Trophoblast cell (in vitro differentiated cells and primary cell): ENCODE data around the gene SLC29A3.

Source experiments
- DNase-seq, 2 donors: peaks; one replicate each; pipeline ENCODE4 v3.0.0-alpha.2; 2016
- H2AFZ ChIP-seq: 2 replicates; pipeline ENCODE4 v1.6.1; 2013; ENCODE audit warnings: low read length, moderate library complexity, mild to moderate bottlenecking; ENCODE audit not compliant: insufficient read depth, poor library complexity
- H2AK5ac ChIP-seq: 2 replicates; pipeline ENCODE4 v1.6.1; 2013; ENCODE audit warnings: mild to moderate bottlenecking, low read length
- H2BK120ac ChIP-seq: 2 replicates; pipeline ENCODE4 v1.6.1; 2013; ENCODE audit warnings: low read length, mild to moderate bottlenecking, moderate library complexity; ENCODE audit not compliant: insufficient read depth, poor library complexity
- H2BK12ac ChIP-seq: 2 replicates; pipeline ENCODE4 v1.6.1; 2013; ENCODE audit warnings: mild to moderate bottlenecking, low read length, moderate library complexity
- H2BK5ac ChIP-seq: 2 replicates; pipeline ENCODE4 v1.6.1; 2013; ENCODE audit warnings: low read length, low read depth, moderate library complexity, mild to moderate bottlenecking; ENCODE audit not compliant: poor library complexity
- H3K14ac ChIP-seq: 2 replicates; pipeline ENCODE4 v1.6.1; 2013; ENCODE audit warnings: mild to moderate bottlenecking, low read length
- H3K18ac ChIP-seq: 2 replicates; pipeline ENCODE4 v1.6.1; 2013; ENCODE audit warnings: mild to moderate bottlenecking, low read length
- H3K23ac ChIP-seq: 2 replicates; pipeline ENCODE4 v1.6.1; 2013; ENCODE audit warnings: low read length
- H3K27ac ChIP-seq: 2 replicates; pipeline ENCODE4 v1.5.1; 2013; ENCODE audit warnings: low read depth, mild to moderate bottlenecking, inconsistent platforms, low read length, moderate library complexity
- H3K27me3 ChIP-seq: 2 replicates; pipeline ENCODE4 v1.6.1; 2013; ENCODE audit warnings: inconsistent platforms, mild to moderate bottlenecking, low read length, moderate library complexity; ENCODE audit not compliant: insufficient read depth
- H3K36me3 ChIP-seq, 2 experiments: 1 replicate in 1 of 2; 2 replicates in 1 of 2; pipeline ENCODE4 v1.6.1; 2013; ENCODE audit warnings: low read length in 2 of 2, mild to moderate bottlenecking in 2 of 2, moderate library complexity in 1 of 2; ENCODE audit not compliant: insufficient read depth in 2 of 2, control insufficient read depth in 1 of 2
- H3K4ac ChIP-seq: 2 replicates; pipeline ENCODE4 v1.6.1; 2013; ENCODE audit warnings: low read depth, mild to moderate bottlenecking, low read length, moderate library complexity
- H3K4me1 ChIP-seq, 2 experiments: 1 replicate in 1 of 2; 2 replicates in 1 of 2; pipeline ENCODE4 v1.6.1; 2013; ENCODE audit warnings: low read length in 2 of 2, mild to moderate bottlenecking in 2 of 2, moderate library complexity in 1 of 2; ENCODE audit not compliant: insufficient read depth in 2 of 2, control insufficient read depth in 1 of 2
- H3K4me2 ChIP-seq: 2 replicates; pipeline ENCODE4 v1.6.1; 2013; ENCODE audit warnings: inconsistent platforms, mild to moderate bottlenecking, low read length, moderate library complexity
- H3K4me3 ChIP-seq: 2 replicates; pipeline ENCODE4 v1.5.1; 2013; ENCODE audit warnings: mild to moderate bottlenecking, low read depth, low read length, inconsistent platforms
- H3K79me1 ChIP-seq: one replicate; pipeline ENCODE4 v1.6.1; 2013; ENCODE audit warnings: low read length
- H3K79me2 ChIP-seq: 2 replicates; pipeline ENCODE4 v1.6.1; 2013; ENCODE audit warnings: low read length, mild to moderate bottlenecking; ENCODE audit not compliant: control insufficient read depth, insufficient read depth, poor library complexity
- H3K9ac ChIP-seq: 2 replicates; pipeline ENCODE4 v1.6.1; 2013; ENCODE audit warnings: mild to moderate bottlenecking, low read length
- H3K9me3 ChIP-seq: 2 replicates; pipeline ENCODE4 v1.6.1; 2013; ENCODE audit warnings: low read depth, mild to moderate bottlenecking, control low read depth, inconsistent platforms, low read length; ENCODE audit not compliant: insufficient read depth
- H4K12ac ChIP-seq: 2 replicates; pipeline ENCODE4 v1.6.1; 2013; ENCODE audit warnings: low read depth, mild to moderate bottlenecking, low read length, moderate library complexity
- H4K8ac ChIP-seq: 2 replicates; pipeline ENCODE4 v1.6.1; 2013; ENCODE audit warnings: low read depth, mild to moderate bottlenecking, low read length, moderate library complexity
- H4K91ac ChIP-seq: one replicate; pipeline ENCODE4 v1.6.1; 2013; ENCODE audit warnings: low read depth, mild to moderate bottlenecking, low read length, moderate library complexity
- WGBS: extraction: QIAGEN DNeasy Blood & Tissue Kit; methylation state at CpG from one replicate; pipeline ENCODE4 v1.1.7; 2013; ENCODE audit warnings: missing lambda C conversion rate; ENCODE audit not compliant: insufficient read length, insufficient coverage; ENCODE audit errors: extremely low coverage; 5-methylcytosine and 5-hydroxymethylcytosine counted together

The SLC29A3 gene

DNA sequence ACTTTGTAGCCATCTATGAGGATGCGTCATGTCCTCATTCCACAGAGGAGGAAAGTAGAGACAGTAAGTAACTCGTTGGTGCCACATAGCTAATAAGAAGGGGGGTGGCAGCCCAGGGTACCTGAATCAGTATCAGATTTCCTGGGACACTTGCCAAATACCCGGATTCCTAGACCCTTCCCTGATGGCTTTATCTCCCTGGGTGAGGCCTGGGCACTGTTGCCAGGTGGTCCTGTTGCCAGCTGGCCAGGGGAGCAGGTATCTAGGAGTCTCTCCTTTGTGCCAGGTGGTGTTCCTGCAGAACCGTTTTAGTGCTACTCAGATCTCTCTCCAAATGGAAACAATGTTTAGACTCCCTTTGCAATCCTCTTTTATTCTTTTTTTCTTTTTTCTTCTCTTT is 12.7 kb downstream of the SLC29A3 start:
- Histone ChIP-seq H4K8ac (no peak overlapping the region), H3K79me1 (no peaks in the 10 kb centered on the region), H3K4ac (no peak overlapping the region), H2BK120ac (no peak overlapping the region), H4K12ac (no peak overlapping the region), H3K14ac (no peak overlapping the region), H2AFZ (no peak overlapping the region), H2AK5ac (no peak overlapping the region), H3K18ac (no peak overlapping the region), H3K4me1 (peaks cover 5 to 10% of the 10 kb centered on the region in 2 experiments), H3K4me2 (no peak overlapping the region), H3K23ac (no peak overlapping the region), H3K79me2 (no peaks in the 10 kb centered on the region), H2BK12ac (no peak overlapping the region), H3K4me3 (no peak overlapping the region), H3K9me3 (no peaks in the 10 kb centered on the region), H2BK5ac (no peak overlapping the region), H4K91ac (no peak overlapping the region), H3K27me3 (no peaks in the 10 kb centered on the region), H3K9ac (no peak overlapping the region), H3K27ac (no peak overlapping the region), H3K36me3 (no peaks in the 10 kb centered on the region)
- WGBS, result no CpG with 5 or more reads among the region's 4 CpGs
- peak in 1 of 2 donors; percentile 53 for DNase-seq

DNA sequence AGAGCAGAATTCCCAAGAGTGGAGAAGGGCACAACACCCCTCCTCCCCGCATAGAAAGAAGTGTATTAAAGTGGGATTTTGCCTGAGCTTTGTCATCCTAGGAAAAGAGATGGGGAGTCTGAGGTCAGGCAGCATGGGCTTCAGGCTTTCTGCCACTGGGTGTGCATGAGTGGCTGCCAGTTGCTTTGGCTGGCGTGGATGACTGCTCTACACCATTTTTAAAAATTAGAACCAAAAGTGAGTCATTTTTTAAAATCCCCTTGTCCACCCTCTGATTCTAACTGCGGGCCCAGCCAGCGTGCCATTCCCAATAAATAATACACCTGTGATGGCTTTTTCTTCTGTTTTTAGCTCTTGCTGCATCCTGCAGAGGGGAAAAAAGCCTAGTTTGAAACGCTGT is 13.4 kb downstream of the SLC29A3 start:
- H4K8ac ChIP-seq, result no peak overlapping the region
- no peak overlapping the region for H3K14ac ChIP-seq
- no CpG with 5 or more reads among the region's 5 CpGs for WGBS
- H3K9ac ChIP-seq, result no peak overlapping the region
- no peaks in the 10 kb centered on the region for H3K27me3 ChIP-seq
- H3K79me2 ChIP-seq, result no peaks in the 10 kb centered on the region
- no peak overlapping the region for H3K4ac ChIP-seq
- no peak overlapping the region for H3K27ac ChIP-seq
- no peak overlapping the region for H4K12ac ChIP-seq
- H3K4me3 ChIP-seq, result no peak overlapping the region
- H2AK5ac ChIP-seq, result no peak overlapping the region
- no peak for DNase-seq
- H3K36me3 ChIP-seq, result no peaks in the 10 kb centered on the region
- H3K18ac ChIP-seq, result no peak overlapping the region
- no peak overlapping the region for H4K91ac ChIP-seq
- no peak overlapping the region for H3K4me2 ChIP-seq
- no peak overlapping the region for H2BK5ac ChIP-seq
- no peak overlapping the region for H2BK12ac ChIP-seq
- H3K79me1 ChIP-seq, result no peaks in the 10 kb centered on the region
- no peak overlapping the region for H3K23ac ChIP-seq
- no peak overlapping the region for H2AFZ ChIP-seq
- H3K9me3 ChIP-seq, result no peaks in the 10 kb centered on the region
- H3K4me1 ChIP-seq, result peaks cover 5 to 10% of the 10 kb centered on the region in 2 experiments
- no peak overlapping the region for H2BK120ac ChIP-seq

DNA sequence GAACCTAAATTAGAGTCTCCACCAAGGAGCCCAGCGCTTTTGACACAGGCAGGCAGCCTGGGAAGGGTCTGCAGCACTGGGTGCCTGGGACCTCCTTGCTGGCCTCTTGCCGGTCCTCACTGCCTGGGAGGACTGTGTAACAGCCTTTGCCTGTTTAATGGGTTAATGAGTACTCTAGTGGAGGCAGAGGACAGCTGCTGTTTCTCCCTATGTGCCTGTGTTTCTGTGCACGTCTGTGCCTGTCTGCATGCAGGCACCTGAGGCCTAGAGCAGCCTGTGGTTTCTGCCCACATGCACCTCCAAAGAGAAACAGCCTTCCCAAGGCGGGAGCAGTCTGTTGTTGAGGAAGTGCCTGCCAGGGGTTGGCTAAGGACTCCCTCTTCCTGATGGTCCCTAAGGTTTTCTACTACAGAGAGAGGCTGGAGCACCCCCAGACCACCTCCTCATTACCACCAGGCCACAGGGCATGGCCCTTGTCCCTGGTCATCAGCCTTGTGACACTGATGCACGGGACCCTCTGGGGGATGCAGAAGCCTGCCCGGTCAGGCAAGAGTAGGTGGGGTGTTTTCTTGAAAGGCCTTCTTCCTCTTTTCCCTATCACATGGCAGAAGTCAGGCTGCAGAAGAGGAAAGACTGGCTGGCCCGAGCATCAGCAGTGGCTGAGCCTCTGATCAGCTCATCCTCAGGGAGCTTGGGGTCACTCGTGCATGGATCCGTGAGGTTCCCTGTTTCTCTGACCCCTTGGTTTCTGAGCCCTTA is 14.2 kb downstream of the SLC29A3 start:
- WGBS, result no CpG with 5 or more reads among the region's 9 CpGs
- H3K4me3 ChIP-seq, result no peak overlapping the region
- no peak overlapping the region for H3K14ac ChIP-seq
- DNase-seq, result peak in 1 of 2 donors; percentile 25
- H4K8ac ChIP-seq, result no peak overlapping the region
- H4K12ac ChIP-seq, result no peak overlapping the region
- no peaks in the 10 kb centered on the region for H3K79me2 ChIP-seq
- H2AFZ ChIP-seq, result no peak overlapping the region
- no peak overlapping the region for H3K23ac ChIP-seq
- no peaks in the 10 kb centered on the region for H3K79me1 ChIP-seq
- H3K18ac ChIP-seq, result no peak overlapping the region
- H3K9me3 ChIP-seq, result no peaks in the 10 kb centered on the region
- no peak overlapping the region for H3K4me2 ChIP-seq
- no peak overlapping the region for H3K27ac ChIP-seq
- no peak overlapping the region for H2BK12ac ChIP-seq
- H3K4me1 ChIP-seq, result peaks cover 5 to 10% of the 10 kb centered on the region in 2 experiments
- no peaks in the 10 kb centered on the region for H3K36me3 ChIP-seq
- H2BK120ac ChIP-seq, result no peak overlapping the region
- H4K91ac ChIP-seq, result no peak overlapping the region
- no peak overlapping the region for H2AK5ac ChIP-seq
- no peak overlapping the region for H3K9ac ChIP-seq
- no peak overlapping the region for H3K4ac ChIP-seq
- no peaks in the 10 kb centered on the region for H3K27me3 ChIP-seq
- H2BK5ac ChIP-seq, result no peak overlapping the region

DNA sequence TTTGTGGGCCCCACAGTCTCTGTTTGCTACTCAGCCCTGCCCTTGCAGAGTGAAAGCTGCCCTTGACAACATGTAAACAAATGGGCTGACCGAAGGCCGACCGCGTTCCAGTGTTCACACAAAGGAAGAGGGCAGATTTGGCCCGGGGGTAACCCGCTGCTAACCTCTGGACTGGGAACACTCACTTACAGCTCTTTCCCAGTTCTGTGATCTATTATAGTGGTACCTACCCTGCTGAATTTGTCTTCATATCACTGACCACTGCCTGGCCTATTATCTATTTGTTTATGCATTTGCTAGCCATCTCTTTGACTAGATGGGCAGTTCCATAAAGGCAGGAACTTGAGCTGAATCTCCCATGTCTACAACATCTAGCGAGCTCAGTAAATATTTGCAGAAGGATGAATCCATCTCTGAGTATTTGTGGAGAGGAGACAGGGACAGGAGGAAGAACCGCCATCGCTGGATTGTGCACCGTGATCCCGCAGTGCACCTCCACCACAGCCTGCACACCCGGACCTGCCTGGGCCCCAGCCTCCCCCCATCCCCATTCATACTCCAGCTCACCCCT is 15.2 kb downstream of the SLC29A3 start:
- Histone ChIP-seq H2BK12ac (no peak overlapping the region), H3K36me3 (no peaks in the 10 kb centered on the region), H3K79me1 (peaks cover 2% of the 10 kb centered on the region), H2BK120ac (no peak overlapping the region), H3K4ac (no peak overlapping the region), H3K4me1 (peaks cover 12 to 14% of the 10 kb centered on the region in 2 experiments), H3K4me3 (no peak overlapping the region), H4K12ac (no peak overlapping the region), H3K79me2 (peaks cover under 1% of the 10 kb centered on the region), H3K9ac (no peak overlapping the region), H3K9me3 (no peaks in the 10 kb centered on the region), H3K4me2 (no peak overlapping the region), H2AFZ (no peak overlapping the region), H4K8ac (no peak overlapping the region), H4K91ac (no peak overlapping the region), H2AK5ac (no peak overlapping the region), H2BK5ac (no peak overlapping the region), H3K27me3 (no peaks in the 10 kb centered on the region), H3K23ac (no peak overlapping the region), H3K27ac (no peak overlapping the region), H3K18ac (no peak overlapping the region), H3K14ac (no peak overlapping the region)
- DNase-seq, result peak; percentile 80 to 86
- WGBS, result no CpG with 5 or more reads among the region's 12 CpGs
